Coronary artery (tissue), 2 donors: ENCODE data around the gene CPZ.

Experiments used
- DNase-seq: peaks from one replicate; pipeline ENCODE4 v3.0.0-alpha.2; 2017; ENCODE audit warnings: low spot score
- H3K27ac ChIP-seq, 2 donors: fragments of 200-600 bp; sonication (generic); one replicate each; pipeline ENCODE4 v1.5.1; 2016 to 2019
- H3K4me3 ChIP-seq: fragments of 200-600 bp; sonication (generic); 2 replicates; pipeline ENCODE4 v1.5.1; 2016; ENCODE audit warnings: mild to moderate bottlenecking, moderate library complexity
- CTCF ChIP-seq: fragments of 200-600 bp; sonication (generic); IDR thresholded peaks from one replicate; pipeline ENCODE4 v1.5.1; 2019; ENCODE audit warnings: antibody characterized with exemption

The CPZ gene

GRCh38 chr4:8642651-8643321 is 50.2 kb downstream of the CPZ start:
- Histone ChIP-seq H3K4me3 (no peak overlapping the region), H3K27ac (no peak overlapping the region)
- TF ChIP-seq CTCF: no peak
- no peak for DNase-seq

GRCh38 chr4:8643441-8643840 is 50.9 kb downstream of the CPZ start:
- no peak for DNase-seq
- Histone ChIP-seq H3K4me3 (no peak overlapping the region), H3K27ac (no peak overlapping the region)
- TF ChIP-seq CTCF: no peak

GRCh38 chr4:8643986-8644385 is 51.4 kb downstream of the CPZ start:
- DNase-seq: peak; percentile 40

GRCh38 chr4:8644461-8644891 is 51.9 kb downstream of the CPZ start:
- TF ChIP-seq CTCF: no peak
- peak; percentile 68 for DNase-seq
- Histone ChIP-seq H3K4me3 (no peak overlapping the region), H3K27ac (no peak overlapping the region)

More at GRCh38 chr4:8643986-8644385, 51.4 kb downstream of the CPZ start:
- Histone ChIP-seq H3K27ac (no peak overlapping the region), H3K4me3 (no peak overlapping the region)
- TF ChIP-seq CTCF: no peak

- peak; percentile 55 for DNase-seq
- Histone ChIP-seq H3K27ac (no peak overlapping the region), H3K4me3 (no peak overlapping the region)
- TF ChIP-seq CTCF: no peak
These were observed 52.6 kb downstream of the CPZ start for GRCh38 chr4:8644966-8645752.

GRCh38 chr4:8645753-8646124 is 53.2 kb downstream of the CPZ start:
- no peak for DNase-seq
- TF ChIP-seq CTCF: no peak
- Histone ChIP-seq H3K4me3 (no peak overlapping the region), H3K27ac (no peak overlapping the region)
